ENCODE measurements around the gene PLAAT4. TPM values are rescaled to one million over a fixed set of nuclear protein-coding genes. Genes with fewer than 3 reads are reported as not detected.
"Not testable (repeated sequence)": the region's sequence is repeated elsewhere in the genome, so short reads cannot be mapped to it uniquely, and the experiment has no call there.

PLAAT4 gene
- total RNA-seq, 1 donor from 2014 or later = 56.7 TPM

GRCh38 chr11:63543711-63544110 is 7.1 kb downstream of the PLAAT4 start:
- no peak for DNase-seq (ENCODE audit: low spot score)

GRCh38 chr11:63547061-63547460 is 10.5 kb downstream of the PLAAT4 start:
- no peak for DNase-seq (ENCODE audit: low spot score)

DNA sequence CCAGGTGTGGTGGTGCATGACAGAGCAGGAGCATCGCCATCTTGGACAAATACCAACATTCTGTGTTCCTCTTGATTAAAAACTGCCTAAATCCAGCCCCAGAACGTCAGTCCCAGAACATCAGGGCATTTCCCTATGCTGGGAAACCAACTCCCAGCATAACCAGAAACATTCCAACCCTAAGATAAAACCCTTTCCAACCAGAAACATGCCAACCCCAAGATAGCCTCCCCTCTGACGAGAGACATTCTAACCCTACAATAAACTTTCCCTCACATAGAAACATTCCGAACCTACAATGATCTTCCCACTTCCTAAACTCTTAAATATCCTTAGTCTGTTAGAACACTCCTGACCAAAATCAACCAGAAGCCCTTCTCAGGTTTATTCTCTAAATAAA is 11.6 kb downstream of the PLAAT4 start:
- DNase-seq (ENCODE audit: low spot score) = no peak

- no peak for DNase-seq (ENCODE audit: low spot score)
Measured at GRCh38 chr11:63549411-63549810, 12.8 kb downstream of the PLAAT4 start.

- not testable (repeated sequence) for DNase-seq (ENCODE audit: low spot score)
Measured at GRCh38 chr11:63550156-63550700, 13.6 kb downstream of the PLAAT4 start.

GRCh38 chr11:63551091-63551888 is 14.7 kb downstream of the PLAAT4 start:
- no peak for DNase-seq (ENCODE audit: low spot score)

DNA sequence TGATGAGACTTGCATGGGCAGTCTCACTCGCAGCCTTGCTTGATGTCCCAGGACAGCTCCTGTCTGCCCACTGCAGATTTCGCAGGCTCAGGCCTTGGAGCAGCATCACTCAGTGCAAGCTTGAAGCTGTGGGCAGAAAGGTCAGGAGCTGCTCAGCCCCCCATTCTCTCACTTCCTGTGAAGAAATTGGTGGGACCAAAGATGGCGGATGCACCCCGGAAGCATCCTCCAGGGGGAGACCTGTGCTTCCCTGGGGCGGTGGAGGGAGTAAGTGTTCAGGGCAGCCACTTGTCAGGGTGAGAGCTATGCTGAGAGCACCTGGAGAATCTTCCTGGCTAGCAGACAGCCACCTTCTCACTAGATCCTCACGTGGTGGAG is 15.3 kb downstream of the PLAAT4 start:
- no peak for DNase-seq (ENCODE audit: low spot score)

- no peak for DNase-seq (ENCODE audit: low spot score)
Measured at GRCh38 chr11:63552921-63553320, 16.3 kb downstream of the PLAAT4 start.

DNA sequence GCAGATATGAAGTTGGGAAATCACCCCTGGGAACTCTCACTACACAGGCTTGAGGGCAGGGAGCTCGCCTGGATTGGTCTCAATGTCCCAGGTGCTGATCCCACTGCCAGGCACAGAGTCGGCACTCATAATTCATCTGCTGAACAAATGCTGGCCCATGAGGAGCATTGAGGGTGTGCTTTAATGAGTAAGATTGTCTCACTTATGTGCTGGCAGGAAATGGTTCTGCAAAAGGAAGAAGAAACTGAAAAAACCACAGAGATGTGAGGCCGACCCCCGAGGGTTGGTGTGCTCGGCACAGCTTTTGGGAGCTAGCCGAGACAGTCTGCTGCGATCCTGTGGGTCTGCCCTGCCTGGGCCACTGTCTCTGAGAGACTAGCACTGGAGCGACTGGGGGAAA is 17.2 kb downstream of the PLAAT4 start:
- no peak for DNase-seq (ENCODE audit: low spot score)

GRCh38 chr11:63554877-63555223 is 18.2 kb downstream of the PLAAT4 start:
- DNase-seq (ENCODE audit: low spot score) = no peak

DNA sequence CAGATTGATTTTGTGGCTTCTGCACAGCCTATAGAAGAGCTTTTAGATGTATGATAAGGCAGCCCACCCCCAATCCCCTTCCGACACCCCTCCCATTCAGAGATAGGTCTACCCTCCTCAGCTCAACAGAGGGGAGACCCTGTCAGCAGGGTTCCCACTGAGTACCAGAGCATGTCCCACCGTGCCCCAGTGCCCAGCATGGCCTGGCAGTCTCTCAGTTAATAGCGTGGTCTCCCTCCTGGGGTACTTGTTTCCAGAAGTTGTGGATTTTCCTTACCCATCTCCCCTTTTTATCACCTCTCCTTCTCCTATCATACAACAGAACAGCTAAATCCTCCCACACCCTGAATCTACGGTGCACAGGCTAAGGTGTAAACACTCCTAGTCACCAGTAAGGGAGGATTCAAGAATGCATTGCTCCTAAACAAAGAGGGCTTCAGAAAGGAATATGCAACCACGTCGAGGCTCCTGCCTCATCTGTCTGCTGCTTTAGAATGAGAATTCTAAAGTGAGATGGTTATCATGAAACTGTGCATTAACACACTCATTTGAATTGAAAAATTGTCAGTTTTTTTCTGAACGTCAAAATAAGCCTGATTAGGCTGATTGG is 19.9 kb downstream of the PLAAT4 start:
- no peak for DNase-seq (ENCODE audit: low spot score)

DNA sequence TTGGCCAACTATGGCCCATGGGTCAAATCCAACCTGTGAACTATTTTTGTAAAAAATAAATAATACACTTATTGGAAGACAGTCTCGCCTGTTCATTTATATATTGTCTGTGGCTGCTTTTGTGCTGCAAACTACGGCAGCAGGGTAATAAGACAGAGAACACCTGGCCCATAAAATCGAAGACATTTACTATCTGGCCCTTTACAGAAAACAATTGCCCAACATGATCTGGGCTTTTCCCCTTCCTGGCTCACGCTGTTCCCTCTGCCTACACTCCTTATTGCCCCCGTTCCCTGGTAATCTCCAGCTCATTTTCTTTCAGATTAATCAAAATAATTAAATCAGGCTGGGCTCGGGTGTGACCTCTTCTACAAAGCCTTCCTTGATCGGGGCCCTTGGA is 21.0 kb downstream of the PLAAT4 start:
- no peak for DNase-seq (ENCODE audit: low spot score)

DNA sequence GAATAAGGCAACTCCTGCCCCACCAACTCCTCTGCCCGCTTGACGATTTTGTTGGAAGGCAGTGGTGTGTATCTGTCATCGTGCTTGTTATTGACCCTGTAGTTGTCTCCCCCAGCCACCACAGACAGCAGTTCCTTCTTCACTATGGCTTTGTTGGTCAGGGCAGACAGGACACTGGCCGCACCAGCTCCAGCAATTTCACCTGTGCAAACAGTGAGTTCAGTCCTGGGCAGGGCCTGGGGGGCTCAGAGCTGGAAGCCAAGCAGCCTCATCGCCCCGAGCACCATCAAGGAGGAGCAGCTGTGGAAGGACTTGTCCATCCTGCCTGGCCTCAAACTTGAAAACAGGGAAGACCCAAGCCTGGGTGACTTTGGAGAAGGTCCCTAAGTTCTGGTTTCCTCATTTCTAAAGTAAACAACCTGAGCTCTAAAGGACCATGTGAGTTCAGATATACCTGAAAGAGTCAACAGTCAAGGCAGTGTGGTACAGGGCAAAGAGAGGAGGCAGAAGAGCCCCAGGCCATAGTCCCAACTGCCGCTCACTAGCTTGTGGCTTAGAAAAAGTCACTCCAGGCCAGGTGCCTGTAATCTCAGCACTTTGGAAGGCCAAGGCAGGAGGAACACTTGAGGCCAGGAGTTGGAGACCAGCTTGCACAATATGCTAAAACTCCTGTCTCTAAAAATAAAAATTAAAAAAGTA is 22.0 kb downstream of the PLAAT4 start:
- no peak for DNase-seq (ENCODE audit: low spot score)

- peak; percentile 74 for DNase-seq (ENCODE audit: low spot score)
Measured at GRCh38 chr11:63560506-63561180, 24.0 kb downstream of the PLAAT4 start.

GRCh38 chr11:63563201-63564055 is 26.8 kb downstream of the PLAAT4 start, which contains the start of gene PLAAT2:
Gene PLAAT2, minus strand, starts transcription at chr11:63563379. Its CDS starts 55 bp downstream, at chr11:63563324.
- no peak for DNase-seq (ENCODE audit: low spot score)

DNA sequence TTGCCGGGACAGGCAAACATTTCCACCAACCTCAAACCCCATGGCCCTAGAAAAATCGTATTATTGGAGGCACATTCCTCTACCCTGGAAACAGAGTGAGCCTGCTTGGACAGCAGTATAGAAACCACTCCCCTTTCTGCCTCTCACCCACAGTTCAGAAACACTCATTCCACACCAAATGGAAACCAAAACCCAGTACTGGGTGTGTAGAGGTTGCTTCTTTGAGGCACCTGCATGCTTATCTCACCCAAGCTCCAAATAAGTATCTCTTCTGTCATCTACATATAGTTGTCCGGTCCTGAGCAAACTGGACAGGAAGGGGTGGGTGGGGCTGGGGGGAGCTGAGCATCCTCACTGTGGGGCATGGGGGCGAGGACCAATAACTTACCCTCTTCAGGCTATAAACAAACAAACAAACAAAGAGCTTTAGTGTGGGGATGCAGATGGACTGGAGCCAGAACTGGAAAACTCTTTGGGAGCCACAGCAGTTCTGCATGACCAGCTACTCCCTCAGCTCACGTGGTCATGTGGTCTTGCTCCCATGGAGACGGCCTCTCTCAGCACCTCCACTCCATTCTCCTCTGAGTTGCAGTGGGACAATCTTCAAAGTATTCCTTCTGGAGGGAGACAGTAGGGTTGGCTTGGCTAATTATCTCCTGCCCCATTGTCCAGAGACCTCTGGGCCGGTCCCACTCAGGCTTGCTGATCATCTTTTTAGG is 27.6 kb downstream of the PLAAT4 start:
- no peak for DNase-seq (ENCODE audit: low spot score)

DNA sequence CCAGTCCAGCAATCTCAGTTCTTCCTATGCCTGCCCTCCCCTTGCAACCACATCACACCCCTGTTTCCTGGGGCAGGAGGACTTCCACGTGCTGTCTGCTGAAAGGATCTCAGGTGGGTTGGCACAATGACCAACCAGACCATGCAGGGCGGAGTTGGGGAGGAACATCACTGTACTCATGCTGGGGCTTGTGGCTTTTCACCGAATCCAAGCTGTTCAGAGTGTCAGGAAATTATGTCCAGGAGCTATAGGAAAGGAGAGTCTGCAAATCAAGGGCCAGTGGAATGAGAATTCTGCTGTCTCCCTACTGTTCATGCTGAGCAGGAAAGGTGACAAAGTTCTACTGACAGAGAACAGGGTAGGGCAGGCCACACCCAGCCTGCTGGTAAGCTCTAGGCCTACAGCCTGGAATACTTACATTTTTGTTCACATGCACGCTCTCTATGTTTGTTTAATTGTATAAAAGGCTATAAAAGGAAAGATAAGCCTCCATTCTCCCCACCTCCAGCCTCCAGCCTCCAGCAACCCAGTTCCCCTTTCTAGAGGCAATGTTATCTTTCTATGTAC is 28.3 kb downstream of the PLAAT4 start:
- DNase-seq (ENCODE audit: low spot score) = peak; percentile 59

DNA sequence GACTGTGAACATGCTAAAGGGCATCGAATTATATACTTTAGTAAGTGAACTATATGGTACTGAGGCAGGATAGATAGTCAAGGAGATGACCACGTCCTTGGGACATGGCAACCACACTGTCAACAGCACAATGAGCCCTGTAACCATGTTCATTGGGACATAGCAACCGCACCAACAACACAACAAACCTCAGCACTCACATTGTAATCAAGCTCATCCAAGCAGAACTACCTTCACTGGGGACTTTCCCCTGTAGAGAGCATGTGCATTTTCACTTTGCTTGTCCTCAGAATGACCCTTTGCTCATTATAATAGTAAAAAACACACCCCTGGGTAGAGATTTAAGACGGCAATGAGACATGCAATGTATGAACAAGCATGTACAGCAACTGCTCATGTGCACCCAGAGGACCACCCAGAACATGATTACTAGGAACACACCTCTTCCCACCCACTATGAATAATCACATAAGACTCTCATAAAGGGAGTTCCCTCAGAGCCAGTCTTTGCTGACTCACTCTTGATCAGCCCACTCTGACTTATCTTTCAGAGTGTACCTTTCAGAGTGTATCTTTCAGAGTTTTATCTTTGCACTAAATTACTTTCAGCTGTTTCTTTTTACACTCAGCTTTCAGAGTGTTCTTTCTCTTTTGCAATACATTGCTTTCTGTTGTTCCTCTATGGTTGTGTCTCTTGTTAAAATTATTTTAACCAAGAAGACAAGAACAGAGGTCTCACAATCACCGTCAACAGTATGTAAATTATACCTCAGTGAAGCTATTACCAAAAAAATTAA is 30.6 kb downstream of the PLAAT4 start:
- DNase-seq (ENCODE audit: low spot score) = no peak

DNA sequence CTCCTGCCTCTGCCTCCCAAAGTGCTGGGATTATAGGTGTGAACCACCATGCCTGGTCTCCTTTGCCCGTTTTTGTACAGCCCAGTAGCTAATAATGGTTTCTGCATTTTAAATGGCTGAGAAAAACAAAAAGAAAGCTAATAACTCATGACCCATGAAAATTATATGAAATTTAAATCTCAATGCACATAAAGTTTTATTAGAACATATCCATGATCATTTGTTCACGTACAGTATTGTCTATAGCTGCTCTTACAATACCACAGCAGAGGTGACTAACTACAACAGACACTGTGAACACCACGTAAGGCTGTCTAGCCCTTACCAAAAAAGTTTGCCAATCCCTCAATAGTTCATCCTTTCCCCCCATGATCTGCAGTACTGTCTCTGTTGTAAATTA is 33.0 kb downstream of the PLAAT4 start:
- no peak for DNase-seq (ENCODE audit: low spot score)
